ENCODE measurements around the gene SLC2A11. TPM values are rescaled to one million over a fixed set of nuclear protein-coding genes. Genes with fewer than 3 reads are reported as not detected.
"Not testable (repeated sequence)": the region's sequence is repeated elsewhere in the genome, so short reads cannot be mapped to it uniquely, and the experiment has no call there.

SLC2A11 gene
- total RNA-seq, 2 donors from 2014 or later = 6.3 to 8.1 TPM

DNA sequence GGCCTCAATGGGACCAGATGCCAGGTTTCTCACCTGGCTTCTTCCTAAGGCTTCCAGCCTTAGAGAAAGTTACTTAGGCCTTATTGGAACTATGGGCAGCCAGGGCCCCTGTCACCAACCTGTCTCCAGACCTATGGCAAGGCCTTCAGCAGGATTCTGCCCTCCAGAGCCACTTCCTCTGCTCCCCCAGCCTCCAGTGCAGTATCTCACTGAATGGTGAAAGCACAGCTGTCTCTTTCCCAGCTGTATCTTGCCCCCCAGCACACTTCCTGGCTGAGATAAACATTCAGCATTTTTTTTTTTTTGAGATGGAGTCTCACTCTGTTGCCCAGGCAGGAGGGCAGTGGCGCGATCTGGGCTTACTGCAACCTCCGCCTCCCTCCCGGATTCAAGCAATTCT is 1.5 kb downstream of the SLC2A11 start:
- DNase-seq (ENCODE audit: low spot score in 2 of 2) (no peak), ATAC-seq (no peak)
- Mint-ChIP-seq H3K36me3 (no peaks in the 10 kb centered on the region), H3K9me3 (no peaks in the 10 kb centered on the region), H3K27ac (peak overlapping the region in 1 of 2 donors; percentile 87)

DNA sequence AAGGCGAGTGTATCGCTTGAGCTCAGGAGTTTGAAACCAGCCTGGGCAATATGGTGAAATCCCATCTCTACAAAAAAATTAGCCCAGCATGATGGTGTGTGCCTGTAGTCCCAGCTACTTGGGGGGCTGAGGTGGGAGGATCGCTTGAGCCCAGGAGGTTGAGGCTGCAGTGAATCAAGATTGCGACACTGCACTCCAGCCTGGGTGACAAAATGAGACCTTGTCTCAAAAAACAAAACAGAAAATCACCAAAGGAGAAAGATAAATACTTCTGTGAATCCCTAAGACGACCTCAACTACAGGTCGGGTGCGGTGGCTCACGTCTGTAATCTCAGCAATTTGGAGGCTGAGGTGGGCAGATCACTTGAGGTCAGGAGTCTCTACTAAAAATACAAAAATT is 2.5 kb downstream of the SLC2A11 start:
- not testable (repeated sequence) for H3K9me3 Mint-ChIP-seq; H3K36me3 Mint-ChIP-seq; H3K27ac Mint-ChIP-seq; DNase-seq (ENCODE audit: low spot score in 2 of 2); ATAC-seq

DNA sequence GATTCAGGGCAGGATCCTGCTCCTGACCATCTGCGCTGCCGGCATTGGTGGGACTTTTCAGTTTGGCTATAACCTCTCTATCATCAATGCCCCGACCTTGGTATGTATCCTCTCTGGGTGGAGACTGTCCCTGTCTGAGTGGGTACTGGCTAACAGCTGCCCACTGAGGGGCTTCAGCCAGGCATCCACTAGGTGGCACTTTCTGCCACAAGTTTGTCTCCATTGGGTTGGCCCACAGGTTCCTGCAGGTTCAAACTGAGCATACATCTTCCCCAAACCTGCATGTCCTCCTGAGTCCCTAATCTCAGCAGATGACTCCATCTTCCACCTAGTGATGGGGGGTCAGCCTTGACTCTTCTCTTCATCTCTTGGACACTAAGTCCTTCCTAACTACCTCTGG is 4.4 kb downstream of the SLC2A11 start:
- Mint-ChIP-seq H3K36me3 (no peaks in the 10 kb centered on the region), H3K9me3 (no peaks in the 10 kb centered on the region), H3K27ac (peak overlapping the region; percentile 78 to 79)
- peak in 1 of 2 donors; percentile 23 for ATAC-seq
- peak in 1 of 2 donors; percentile 45 for DNase-seq (ENCODE audit: low spot score in 2 of 2)

DNA sequence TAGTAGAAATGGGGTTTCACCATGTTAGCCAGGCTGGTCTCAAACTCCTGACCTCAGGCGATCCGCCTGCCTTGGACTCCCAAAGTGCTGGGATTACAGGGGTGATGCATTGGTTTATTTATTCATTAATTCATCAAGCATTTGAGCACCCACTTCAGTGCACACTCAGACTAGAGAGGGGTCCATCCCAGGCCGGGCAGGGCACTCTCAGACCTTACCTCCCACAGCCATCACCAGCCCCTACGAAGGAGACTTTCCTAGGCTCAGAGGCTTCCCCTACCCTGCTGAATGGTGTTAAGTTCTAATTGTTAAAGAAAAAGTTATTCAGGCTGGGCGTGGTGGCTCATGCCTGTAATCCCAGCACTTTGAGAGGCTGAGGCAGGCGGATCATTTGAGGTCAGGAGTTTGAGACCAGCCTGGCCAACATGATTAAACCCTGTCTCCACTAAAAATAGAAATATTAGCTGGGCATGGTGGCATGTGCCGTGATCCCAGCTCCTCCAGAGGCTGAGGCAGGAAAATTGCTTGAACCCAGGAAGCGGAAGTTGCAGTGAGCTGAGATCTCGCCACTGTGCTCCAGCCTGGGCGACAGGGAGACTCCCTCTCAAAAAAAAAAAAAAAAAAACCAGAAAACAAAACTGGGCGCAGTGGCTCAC is 7.0 kb downstream of the SLC2A11 start:
- H3K27ac Mint-ChIP-seq; H3K9me3 Mint-ChIP-seq; DNase-seq (ENCODE audit: low spot score in 2 of 2); H3K36me3 Mint-ChIP-seq; ATAC-seq: not testable (repeated sequence)

DNA sequence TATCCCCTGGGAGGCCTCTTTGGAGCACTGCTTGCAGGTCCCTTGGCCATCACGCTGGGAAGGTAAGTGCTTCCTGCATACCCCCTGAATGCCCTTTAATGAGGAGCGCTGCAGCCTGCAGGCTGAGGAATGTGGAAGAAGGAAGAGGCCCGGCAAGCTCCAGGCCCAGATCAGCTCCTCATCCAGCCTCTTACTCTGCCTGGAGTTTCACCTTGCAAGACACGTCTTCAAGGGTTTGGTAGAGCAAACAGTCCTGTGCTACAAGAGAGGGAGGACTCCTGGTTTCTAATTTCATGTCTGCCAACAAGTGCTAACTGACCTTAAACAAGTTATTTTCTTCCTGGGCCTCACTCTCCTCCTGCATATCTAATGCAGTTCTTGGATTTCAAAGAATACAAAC is 10.9 kb downstream of the SLC2A11 start:
- ATAC-seq (no peak), DNase-seq (ENCODE audit: low spot score in 2 of 2) (no peak)
- Mint-ChIP-seq H3K27ac (no peak overlapping the region), H3K36me3 (no peaks in the 10 kb centered on the region), H3K9me3 (no peaks in the 10 kb centered on the region)

DNA sequence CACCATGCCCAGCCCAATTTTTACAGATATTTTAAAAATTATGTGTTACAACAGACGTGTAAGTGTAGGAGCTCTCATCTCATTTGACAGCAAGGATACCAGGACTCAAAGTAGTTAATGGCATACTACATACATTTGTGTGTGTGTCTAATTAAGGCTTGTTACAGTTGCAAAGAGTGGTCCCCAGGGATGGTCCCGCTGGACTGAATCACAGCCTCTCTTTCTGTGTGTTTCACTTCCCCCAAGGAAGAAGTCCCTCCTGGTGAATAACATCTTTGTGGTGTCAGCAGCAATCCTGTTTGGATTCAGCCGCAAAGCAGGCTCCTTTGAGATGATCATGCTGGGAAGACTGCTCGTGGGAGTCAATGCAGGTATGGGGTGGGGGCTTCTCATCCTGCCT is 17.2 kb downstream of the SLC2A11 start:
- Mint-ChIP-seq H3K9me3 (no peaks in the 10 kb centered on the region), H3K27ac (no peak overlapping the region), H3K36me3 (no peaks in the 10 kb centered on the region)
- no peak for ATAC-seq
- no peak for DNase-seq (ENCODE audit: low spot score in 2 of 2)

DNA sequence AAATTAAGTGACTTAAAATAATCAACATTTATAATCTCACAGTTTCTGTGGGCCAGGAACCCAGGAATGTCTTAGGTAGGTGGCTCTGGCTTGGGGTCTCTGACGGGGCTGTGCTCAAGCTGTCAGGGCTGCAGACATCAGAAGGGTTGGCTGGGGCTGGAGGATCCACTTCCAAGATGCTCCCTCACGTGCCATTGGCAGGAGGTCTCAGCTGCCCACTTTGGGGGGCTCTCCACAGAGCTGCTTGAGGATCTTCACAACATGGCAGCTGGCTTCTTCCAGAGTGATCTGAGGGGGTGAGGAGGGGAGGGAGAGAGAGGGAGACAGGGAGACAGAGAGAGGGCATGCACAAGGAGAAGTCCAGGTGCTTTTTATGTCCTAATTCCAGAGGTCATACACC is 18.1 kb downstream of the SLC2A11 start:
- ATAC-seq = no peak
- H3K36me3 Mint-ChIP-seq = no peaks in the 10 kb centered on the region

DNA sequence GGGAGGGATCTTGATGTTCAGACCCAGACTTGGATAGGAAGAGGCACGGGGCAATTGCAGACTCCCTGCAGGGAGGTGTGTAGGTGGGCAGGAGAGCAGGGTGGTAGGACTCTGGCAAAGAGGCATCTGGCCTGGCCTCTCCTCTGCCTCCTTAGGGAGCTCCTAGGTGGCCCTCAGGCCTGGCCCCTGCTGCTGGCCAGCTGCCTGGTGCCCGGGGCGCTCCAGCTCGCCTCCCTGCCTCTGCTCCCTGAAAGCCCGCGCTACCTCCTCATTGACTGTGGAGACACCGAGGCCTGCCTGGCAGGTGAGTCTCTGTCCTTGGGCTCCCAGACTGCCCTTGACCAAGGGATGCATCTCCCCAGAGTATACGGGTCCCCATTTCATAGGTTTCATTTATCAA is 19.9 kb downstream of the SLC2A11 start:
- DNase-seq (ENCODE audit: low spot score in 2 of 2) (no peak), ATAC-seq (no peak)
- Mint-ChIP-seq H3K9me3 (no peaks in the 10 kb centered on the region), H3K36me3 (no peaks in the 10 kb centered on the region), H3K27ac (no peak overlapping the region)

More for the DNA sequence above, 18.1 kb downstream of the SLC2A11 start:
- Mint-ChIP-seq H3K9me3 (no peaks in the 10 kb centered on the region), H3K27ac (peak overlapping the region in 1 of 2 donors; percentile 34)
- DNase-seq (ENCODE audit: low spot score in 2 of 2) = no peak

DNA sequence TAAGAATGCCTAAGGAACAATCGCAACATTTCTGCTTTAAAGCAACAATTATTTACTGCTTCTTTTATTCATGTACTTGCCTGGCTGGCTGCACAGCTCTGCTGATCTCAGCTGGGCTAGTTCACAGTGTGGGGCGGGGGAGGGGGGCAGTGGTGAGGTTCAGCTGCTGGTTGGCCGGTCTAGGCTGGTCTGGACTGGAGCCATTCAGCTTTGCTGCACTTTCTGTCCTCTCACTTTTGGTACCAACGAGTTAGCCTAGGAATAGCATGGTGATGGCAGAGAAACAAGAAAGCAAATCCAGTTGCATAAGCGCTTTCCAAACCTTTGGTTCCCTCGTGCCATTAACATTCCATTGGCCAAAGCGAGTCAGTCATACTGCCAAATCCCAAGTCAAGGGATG is 20.5 kb downstream of the SLC2A11 start:
- Mint-ChIP-seq H3K9me3 (no peaks in the 10 kb centered on the region), H3K36me3 (no peaks in the 10 kb centered on the region), H3K27ac (no peak overlapping the region)
- ATAC-seq (no peak), DNase-seq (ENCODE audit: low spot score in 2 of 2) (no peak)

DNA sequence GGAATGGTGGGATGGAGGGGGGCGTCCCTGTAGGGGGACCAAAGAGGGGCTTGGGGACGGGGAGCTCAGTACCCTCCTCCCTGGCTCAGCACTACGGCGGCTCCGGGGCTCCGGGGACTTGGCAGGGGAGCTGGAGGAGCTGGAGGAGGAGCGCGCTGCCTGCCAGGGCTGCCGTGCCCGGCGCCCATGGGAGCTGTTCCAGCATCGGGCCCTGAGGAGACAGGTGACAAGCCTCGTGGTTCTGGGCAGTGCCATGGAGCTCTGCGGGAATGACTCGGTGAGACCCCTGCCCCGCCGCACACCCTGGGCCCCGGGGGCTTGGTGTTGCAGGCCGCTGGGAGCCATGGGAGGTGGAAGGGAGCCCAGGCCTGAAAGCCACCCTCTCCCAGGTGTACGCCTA is 24.7 kb downstream of the SLC2A11 start:
- no peak for DNase-seq (ENCODE audit: low spot score in 2 of 2)
- H3K9me3 Mint-ChIP-seq = no peaks in the 10 kb centered on the region

DNA sequence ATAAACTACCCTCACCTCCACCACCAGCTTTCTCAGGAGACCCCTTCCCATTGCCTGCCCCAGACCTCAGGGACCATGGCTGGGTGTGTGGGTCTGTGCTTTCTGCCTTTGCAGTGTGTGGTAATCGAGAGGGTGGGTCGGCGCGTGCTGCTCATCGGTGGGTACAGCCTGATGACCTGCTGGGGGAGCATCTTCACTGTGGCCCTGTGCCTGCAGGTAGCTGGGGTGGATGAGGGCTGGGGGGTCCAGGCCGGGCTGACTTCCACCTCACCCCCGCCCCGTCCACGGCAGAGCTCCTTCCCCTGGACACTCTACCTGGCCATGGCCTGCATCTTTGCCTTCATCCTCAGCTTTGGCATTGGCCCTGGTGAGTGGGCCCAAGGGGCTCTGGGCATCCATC is 26.0 kb downstream of the SLC2A11 start:
- Mint-ChIP-seq H3K36me3 (no peaks in the 10 kb centered on the region), H3K27ac (no peak overlapping the region), H3K9me3 (no peaks in the 10 kb centered on the region)
- ATAC-seq (no peak), DNase-seq (ENCODE audit: low spot score in 2 of 2) (no peak)

More for the DNA sequence above, 24.7 kb downstream of the SLC2A11 start:
- no peaks in the 10 kb centered on the region for H3K36me3 Mint-ChIP-seq
- H3K27ac Mint-ChIP-seq = peak overlapping the region in 1 of 2 donors; percentile 44
- ATAC-seq = no peak

DNA sequence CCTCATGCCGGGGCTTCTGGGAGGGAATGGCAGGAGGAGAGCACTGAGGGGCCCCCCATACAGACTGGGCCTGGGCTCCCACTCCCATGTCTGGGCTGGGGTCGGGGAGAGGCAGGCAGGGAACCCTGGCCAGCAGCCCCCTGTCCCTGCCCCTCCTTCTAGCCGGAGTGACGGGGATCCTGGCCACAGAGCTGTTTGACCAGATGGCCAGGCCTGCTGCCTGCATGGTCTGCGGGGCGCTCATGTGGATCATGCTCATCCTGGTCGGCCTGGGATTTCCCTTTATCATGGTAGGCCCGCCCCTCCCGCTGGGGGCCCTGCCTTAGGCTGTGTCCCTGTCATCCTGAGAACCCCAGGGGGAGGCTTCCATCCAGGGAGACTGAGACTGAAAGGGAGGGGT is 26.5 kb downstream of the SLC2A11 start:
- H3K9me3 Mint-ChIP-seq = no peaks in the 10 kb centered on the region
- DNase-seq (ENCODE audit: low spot score in 2 of 2) = no peak
- H3K36me3 Mint-ChIP-seq = no peaks in the 10 kb centered on the region
- no peak overlapping the region for H3K27ac Mint-ChIP-seq
- no peak for ATAC-seq

DNA sequence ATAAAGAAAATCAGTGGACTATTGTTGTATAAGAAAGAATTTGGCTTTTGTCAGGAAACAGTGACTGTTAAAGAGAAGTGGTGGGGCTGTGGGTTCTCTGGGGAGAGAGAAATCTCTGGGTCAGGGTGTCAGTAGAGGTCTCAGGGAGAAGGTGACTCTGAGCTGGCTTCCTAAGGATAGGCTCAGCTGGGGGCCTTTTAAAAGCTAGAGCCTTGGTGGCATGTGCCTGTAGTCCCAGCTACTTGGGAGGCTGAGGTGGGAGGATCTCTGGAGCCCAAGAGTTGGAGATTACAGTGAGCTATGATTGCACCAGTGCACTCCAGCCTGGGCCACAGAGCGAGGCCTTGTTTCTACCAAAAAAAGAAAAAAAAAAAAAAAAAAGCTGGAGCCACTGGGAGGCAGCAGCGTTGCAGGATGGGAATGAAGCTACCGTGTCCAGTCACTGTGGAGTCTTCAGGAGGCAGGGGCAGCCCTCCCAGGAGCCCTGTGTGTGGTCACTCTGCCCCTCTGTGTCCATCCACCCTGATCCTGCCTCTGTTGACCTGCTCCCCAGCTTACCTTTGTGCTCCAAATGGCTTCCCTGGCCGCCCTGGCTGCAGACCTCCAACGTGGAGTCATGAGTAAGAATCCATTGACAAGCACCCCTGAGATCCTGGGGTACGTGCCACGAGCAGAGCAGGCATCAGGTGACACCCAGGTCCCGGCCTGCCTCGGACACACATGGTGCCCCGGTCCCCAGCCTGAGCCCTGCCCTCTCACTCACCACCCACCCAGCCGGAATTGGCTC is 31.1 kb downstream of the SLC2A11 start:
- no peak for ATAC-seq
- Mint-ChIP-seq H3K9me3 (no peaks in the 10 kb centered on the region), H3K27ac (peak overlapping the region in 1 of 2 donors; percentile 32)

DNA sequence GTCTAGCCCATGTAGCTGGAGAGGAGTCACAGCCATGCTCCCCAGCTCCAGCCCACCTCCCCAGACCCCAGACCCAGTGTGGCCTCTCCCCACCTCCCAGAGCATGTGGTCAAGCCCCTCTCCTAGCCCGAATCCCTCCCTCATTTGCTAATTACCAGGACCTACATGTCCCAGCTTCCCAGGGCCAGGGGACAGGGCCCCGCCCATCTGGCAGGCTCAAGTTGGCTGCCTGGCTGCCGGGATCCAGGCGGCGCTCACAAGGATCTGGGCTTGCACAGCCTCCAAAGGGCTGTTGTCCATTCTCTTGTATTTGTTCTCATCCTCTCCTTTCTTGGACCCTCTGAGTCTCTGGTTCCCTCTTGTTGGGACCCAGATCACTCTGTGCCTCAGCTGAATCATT is 31.9 kb downstream of the SLC2A11 start:
- H3K27ac Mint-ChIP-seq = no peak overlapping the region
- H3K9me3 Mint-ChIP-seq = no peaks in the 10 kb centered on the region
- H3K36me3 Mint-ChIP-seq = peaks cover 5 to 6% of the 10 kb centered on the region in 2 donors
- ATAC-seq = no peak
- DNase-seq (ENCODE audit: low spot score in 2 of 2) = no peak

More for the DNA sequence above, 31.1 kb downstream of the SLC2A11 start:
- no peak for DNase-seq (ENCODE audit: low spot score in 2 of 2)
- H3K36me3 Mint-ChIP-seq = no peaks in the 10 kb centered on the region

DNA sequence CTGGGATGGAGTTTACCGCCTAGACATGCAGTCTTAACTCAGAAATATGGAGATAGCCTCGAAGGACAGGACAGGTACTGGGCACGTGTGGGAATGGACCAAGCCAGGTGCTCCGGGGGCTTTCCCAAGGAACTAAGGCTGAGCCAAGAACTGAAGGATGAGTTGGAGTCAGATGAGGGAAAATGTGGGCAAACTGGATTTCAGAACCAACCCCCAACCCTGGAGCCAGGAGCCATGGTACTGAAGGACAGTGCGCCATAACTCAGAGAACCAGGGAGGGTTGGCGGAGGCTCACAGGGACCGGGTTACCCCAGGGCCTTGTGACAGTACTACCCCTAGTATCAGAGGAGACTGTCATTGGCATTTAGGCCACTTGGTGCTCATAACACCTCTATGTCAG is 34.1 kb downstream of the SLC2A11 start:
- DNase-seq (ENCODE audit: low spot score in 2 of 2) (no peak), ATAC-seq (no peak)
- H3K9me3 Mint-ChIP-seq = no peaks in the 10 kb centered on the region
- H3K36me3 Mint-ChIP-seq = peaks cover 12 to 20% of the 10 kb centered on the region in 2 donors
- H3K27ac Mint-ChIP-seq = no peak overlapping the region

DNA sequence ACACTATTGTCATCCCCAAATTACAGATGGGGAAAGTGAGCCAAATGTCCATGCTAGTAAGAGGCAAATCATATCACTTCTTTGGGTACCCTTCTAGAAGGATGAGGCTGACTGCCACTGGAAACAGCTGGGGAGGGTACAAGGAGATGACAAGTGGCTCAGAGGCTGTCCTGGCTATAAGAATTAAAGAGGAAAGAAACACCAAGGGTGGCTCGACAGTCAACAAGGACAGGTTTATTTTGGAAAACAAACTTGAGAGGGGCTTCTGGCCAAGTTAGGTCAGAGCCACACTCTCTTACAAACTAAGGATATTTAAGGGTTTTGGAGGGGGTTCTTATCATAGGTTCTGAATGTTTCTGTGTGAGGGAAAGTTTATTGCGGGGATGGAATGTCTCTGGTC is 34.5 kb downstream of the SLC2A11 start:
- Mint-ChIP-seq H3K27ac (peak overlapping the region in 1 of 2 donors; percentile 96), H3K9me3 (no peaks in the 10 kb centered on the region), H3K36me3 (peaks cover 14 to 25% of the 10 kb centered on the region in 2 donors)
- no peak for ATAC-seq
- no peak for DNase-seq (ENCODE audit: low spot score in 2 of 2)

DNA sequence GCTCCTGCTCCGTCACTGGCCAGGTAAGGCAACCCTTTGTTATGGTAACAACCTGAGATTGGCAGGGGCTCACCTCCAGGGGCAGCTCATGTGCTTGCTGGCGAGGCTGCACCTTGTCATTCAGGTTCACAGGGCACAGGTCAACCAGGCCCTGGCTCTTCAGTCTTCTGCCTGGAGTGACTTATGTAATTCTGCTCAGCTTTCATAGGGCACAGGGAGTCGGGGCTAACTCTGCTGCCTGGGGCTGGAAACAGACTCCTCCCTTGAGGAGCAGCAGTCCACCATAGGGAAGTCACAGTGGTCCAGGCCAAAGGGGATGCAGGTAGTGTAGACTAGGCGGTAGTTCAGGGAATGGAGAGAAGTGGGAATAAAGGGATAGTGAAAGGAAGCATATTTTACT is 35.0 kb downstream of the SLC2A11 start:
- Mint-ChIP-seq H3K36me3 (peaks cover 17 to 30% of the 10 kb centered on the region in 2 donors), H3K9me3 (no peaks in the 10 kb centered on the region), H3K27ac (peak overlapping the region; percentile 93 to 96)
- ATAC-seq (no peak), DNase-seq (ENCODE audit: low spot score in 2 of 2) (no peak)
